Hepatocyte (in vitro differentiated cells): Measurements from ENCODE around the gene VPS11.

Source experiments
- CTCF ChIP-seq: fragments of 200-600 bp; sonication (generic); IDR thresholded peaks from 2 replicates; pipeline ENCODE4 v1.5.1; 2016; ENCODE audit warnings: antibody characterized with exemption, mild to moderate bottlenecking; ENCODE audit not compliant: poor library complexity
- EZH2 ChIP-seq: fragments of 200-600 bp; sonication (generic); IDR thresholded peaks from 2 replicates; pipeline ENCODE4 v1.6.1; 2016; ENCODE audit warnings: antibody characterized with exemption, mild to moderate bottlenecking, borderline replicate concordance

GRCh38 chr11:119087747-119088241, 20.2 kb downstream of the VPS11 start:
- TF ChIP-seq CTCF (no peak), EZH2 (no peak)
